Non-pigmented ciliary epithelial cell (primary cell): ENCODE measurements around the gene SMCHD1.

ENCODE experiments used
- DNase-seq: peaks from one replicate; pipeline ENCODE4 v3.0.0-alpha.2; 2010; ENCODE audit warnings: low read depth

SMCHD1 gene

GRCh38 chr18:2655178-2655953, at the start of gene SMCHD1:
Gene SMCHD1, plus strand, starts transcription at chr18:2655726. Its CDS starts 350 bp downstream, at chr18:2656076.
- no peak for DNase-seq

- no peak for DNase-seq
These were observed 49.2 kb upstream of the SMCHD1 start for GRCh38 chr18:2606335-2606734.

GRCh38 chr18:2609604-2610003, 45.9 kb upstream of the SMCHD1 start:
- no peak for DNase-seq

- no peak for DNase-seq
These were observed 45.0 kb upstream of the SMCHD1 start for GRCh38 chr18:2610549-2610948.

GRCh38 chr18:2612996-2613395, 42.5 kb upstream of the SMCHD1 start:
- DNase-seq, result no peak

- no peak for DNase-seq
These were observed 38.0 kb upstream of the SMCHD1 start for GRCh38 chr18:2617401-2617998.

- DNase-seq, result no peak
These were observed 37.5 kb upstream of the SMCHD1 start for GRCh38 chr18:2618009-2618408.

- DNase-seq, result no peak
These were observed 30.3 kb upstream of the SMCHD1 start for GRCh38 chr18:2625217-2625616.

- DNase-seq, result no peak
These were observed 27.7 kb upstream of the SMCHD1 start for GRCh38 chr18:2627821-2628276.

GRCh38 chr18:2629003-2629402, 26.5 kb upstream of the SMCHD1 start:
- DNase-seq, result no peak

GRCh38 chr18:2635586-2635985, 19.9 kb upstream of the SMCHD1 start:
- no peak for DNase-seq

GRCh38 chr18:2636126-2636631, 19.3 kb upstream of the SMCHD1 start:
- DNase-seq, result no peak

GRCh38 chr18:2641638-2642037, 13.9 kb upstream of the SMCHD1 start:
- DNase-seq, result no peak

- no peak for DNase-seq
These were observed 12.8 kb upstream of the SMCHD1 start for GRCh38 chr18:2642771-2643170.

GRCh38 chr18:2644535-2644934, 11.0 kb upstream of the SMCHD1 start:
- no peak for DNase-seq

- no peak for DNase-seq
These were observed 3.5 kb upstream of the SMCHD1 start for GRCh38 chr18:2651981-2652380.

GRCh38 chr18:2653467-2653866, 2.1 kb upstream of the SMCHD1 start:
- DNase-seq, result no peak

GRCh38 chr18:2654169-2654927, 1.2 kb upstream of the SMCHD1 start:
- DNase-seq, result no peak

GRCh38 chr18:2654928-2655177, 673 bp upstream of the SMCHD1 start:
- DNase-seq, result no peak

GRCh38 chr18:2655954-2656236, 369 bp downstream of the SMCHD1 start:
- DNase-seq, result no peak

GRCh38 chr18:2656237-2656980, 883 bp downstream of the SMCHD1 start:
- no peak for DNase-seq

GRCh38 chr18:2656981-2657512, 1.5 kb downstream of the SMCHD1 start:
- no peak for DNase-seq
